ENCODE results near the gene TSKU.

The TSKU gene

GRCh38 chr11:76836613-76837291 is 53.6 kb downstream of the TSKU start:
- H3K4me3 ChIP-seq (ENCODE audit: low read length), result no peak overlapping the region
- peak; percentile 59 for TF ChIP-seq CTCF (conservative IDR thresholded peaks at IDR 0.05; ENCODE audit: low read length)
- DNase-seq (ENCODE audit: low read depth), result no peak

GRCh38 chr11:76837696-76838677 is 54.8 kb downstream of the TSKU start:
- no peak for TF ChIP-seq CTCF (conservative IDR thresholded peaks at IDR 0.05; ENCODE audit: low read length)
- H3K4me3 ChIP-seq (ENCODE audit: low read length), result no peak overlapping the region
- no peak for DNase-seq (ENCODE audit: low read depth)

- no peak for DNase-seq (ENCODE audit: low read depth)
- peak; percentile 26; the same call in 1 of the 2 replicates for TF ChIP-seq CTCF (conservative IDR thresholded peaks at IDR 0.05; ENCODE audit: low read length)
Measured at GRCh38 chr11:76838678-76839068, 55.5 kb downstream of the TSKU start.

GRCh38 chr11:76839311-76839710 is 56.2 kb downstream of the TSKU start:
- DNase-seq (ENCODE audit: low read depth), result no peak
- H3K4me3 ChIP-seq (ENCODE audit: low read length), result no peak overlapping the region
- TF ChIP-seq CTCF (conservative IDR thresholded peaks at IDR 0.05; ENCODE audit: low read length), result no peak

More at GRCh38 chr11:76838678-76839068, 55.5 kb downstream of the TSKU start:
- H3K4me3 ChIP-seq (ENCODE audit: low read length), result no peak overlapping the region

GRCh38 chr11:76841923-76842452 is 58.8 kb downstream of the TSKU start:
- DNase-seq (ENCODE audit: low read depth), result no peak
- H3K4me3 ChIP-seq (ENCODE audit: low read length), result no peak overlapping the region
- no peak for TF ChIP-seq CTCF (conservative IDR thresholded peaks at IDR 0.05; ENCODE audit: low read length)

- no peak for DNase-seq (ENCODE audit: low read depth)
- no peak overlapping the region for H3K4me3 ChIP-seq (ENCODE audit: low read length)
- TF ChIP-seq CTCF (conservative IDR thresholded peaks at IDR 0.05; ENCODE audit: low read length), result no peak
Measured at GRCh38 chr11:76843907-76844306, 60.8 kb downstream of the TSKU start.
